HFFc6 (cell line): ENCODE measurements around the gene EIF4A3. TPM values are rescaled to one million over a fixed set of nuclear protein-coding genes. Genes with fewer than 3 reads are reported as not detected.

Source experiments
- DNase-seq: peaks from one replicate; pipeline ENCODE4 v3.0.0-alpha.2; 2018
- H3K27ac Mint-ChIP-seq: 2 replicates; pipeline ENCODE4 v1.8.0; 2020; ENCODE audit warnings: mild to moderate bottlenecking, mixed read lengths
- H3K27me3 Mint-ChIP-seq: 2 replicates; pipeline ENCODE4 v1.8.0; 2021; ENCODE audit warnings: mild to moderate bottlenecking, moderate library complexity, mixed read lengths; ENCODE audit not compliant: insufficient read depth
- H3K36me3 Mint-ChIP-seq: 2 replicates; pipeline ENCODE4 v1.8.0; 2021; ENCODE audit warnings: low read depth, mixed read lengths
- H3K4me1 Mint-ChIP-seq: 2 replicates; pipeline ENCODE4 v1.8.0; 2020; ENCODE audit warnings: low read depth, mixed read lengths
- H3K4me3 Mint-ChIP-seq: 2 replicates; pipeline ENCODE4 v1.8.0; 2020; ENCODE audit warnings: mild to moderate bottlenecking, moderate library complexity, mixed read lengths
- H3K9me3 Mint-ChIP-seq: 2 replicates; pipeline ENCODE4 v1.8.0; 2020; ENCODE audit warnings: mild to moderate bottlenecking, mixed read lengths
- CTCF ChIP-seq: fragments of 200-600 bp; sonication (generic); IDR thresholded peaks from 2 replicates; pipeline ENCODE4 v1.5.0; 2021; ENCODE audit warnings: antibody characterized with exemption, mild to moderate bottlenecking
- total RNA-seq, 6 experiments: library from RNA; stranded (reverse); fragmentation: NEBNext Ultra II Directional; extraction: Animal tissue kit (Norgen Biotek cat#: 25700); gene quantifications; 2 replicates in 1 of 6; 3 replicates in 5 of 6; pipeline ENCODE4 v1.2.3, GENCODE V29; 2021

The EIF4A3 gene
- total RNA-seq, 6 experiments from 2014 or later = 80.8 to 99.8 (median 88.4) TPM

GRCh38 chr17:80153004-80153403 lies 6.1 kb upstream of the EIF4A3 start:
- DNase-seq = no peak
- peaks cover 7% of the 10 kb centered on the region for H3K36me3 Mint-ChIP-seq
- H3K4me3 Mint-ChIP-seq = no peak overlapping the region
- peaks cover 24% of the 10 kb centered on the region for H3K4me1 Mint-ChIP-seq
- no peak for TF ChIP-seq CTCF
- H3K9me3 Mint-ChIP-seq = peaks cover 12% of the 10 kb centered on the region
- H3K27me3 Mint-ChIP-seq = peaks cover 4% of the 10 kb centered on the region
- H3K27ac Mint-ChIP-seq = no peak overlapping the region

- Mint-ChIP-seq H3K4me3 (no peak overlapping the region), H3K4me1 (peaks cover 26% of the 10 kb centered on the region), H3K9me3 (peaks cover 12% of the 10 kb centered on the region), H3K36me3 (peaks cover 7% of the 10 kb centered on the region), H3K27ac (no peak overlapping the region), H3K27me3 (peaks cover 4% of the 10 kb centered on the region)
- TF ChIP-seq CTCF = no peak
- DNase-seq = no peak
Observed at GRCh38 chr17:80152081-80152702, 5.3 kb upstream of the EIF4A3 start.

DNA sequence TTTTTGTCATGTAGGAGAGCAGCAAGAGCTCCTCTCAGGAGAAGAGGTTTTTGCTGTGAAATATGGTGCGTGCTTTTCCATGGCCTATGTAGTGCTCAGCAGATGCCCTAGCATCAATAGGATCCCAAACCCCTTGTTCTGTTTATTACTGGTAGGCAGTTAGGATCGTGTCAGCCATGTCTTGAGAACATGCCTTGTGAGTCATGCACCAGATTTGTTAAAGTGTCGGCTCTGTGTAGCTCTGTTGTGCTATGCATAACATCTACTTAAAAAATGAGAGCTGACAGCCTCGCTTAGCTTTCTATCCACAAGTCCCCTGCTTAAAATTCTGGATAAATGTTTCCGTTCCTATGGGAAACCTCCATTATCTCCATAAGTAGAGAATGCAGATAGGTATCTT lies 4.4 kb upstream of the EIF4A3 start:
- Mint-ChIP-seq H3K36me3 (peaks cover 7% of the 10 kb centered on the region), H3K4me1 (peaks cover 26% of the 10 kb centered on the region), H3K4me3 (peak overlapping the region; percentile 4; the same call in 1 of the 2 replicates), H3K27ac (peak overlapping the region; percentile 58), H3K9me3 (peaks cover 8% of the 10 kb centered on the region), H3K27me3 (peaks cover 4% of the 10 kb centered on the region)
- TF ChIP-seq CTCF = no peak
- peak; percentile 81 for DNase-seq

GRCh38 chr17:80146121-80147034 lies 550 bp downstream of the EIF4A3 start:
- Mint-ChIP-seq H3K36me3 (no peaks in the 10 kb centered on the region; the same call in 1 of the 2 replicates), H3K9me3 (no peaks in the 10 kb centered on the region), H3K27me3 (peaks cover 2% of the 10 kb centered on the region; the same call in 1 of the 2 replicates), H3K4me1 (peaks cover 34% of the 10 kb centered on the region), H3K4me3 (peak overlapping the region; percentile 91), H3K27ac (peak overlapping the region; percentile 96)
- DNase-seq = no peak
- TF ChIP-seq CTCF = no peak

- Mint-ChIP-seq H3K4me3 (peak overlapping the region; percentile 91), H3K27ac (peak overlapping the region; percentile 53), H3K36me3 (no peaks in the 10 kb centered on the region; the same call in 1 of the 2 replicates), H3K4me1 (peaks cover 26% of the 10 kb centered on the region), H3K9me3 (no peaks in the 10 kb centered on the region), H3K27me3 (peaks cover 2% of the 10 kb centered on the region; the same call in 1 of the 2 replicates)
- no peak for TF ChIP-seq CTCF
- no peak for DNase-seq
Observed at GRCh38 chr17:80145076-80146075, 1.6 kb downstream of the EIF4A3 start.
